Measurements from ENCODE around the gene TMEM270.

The TMEM270 gene

DNA sequence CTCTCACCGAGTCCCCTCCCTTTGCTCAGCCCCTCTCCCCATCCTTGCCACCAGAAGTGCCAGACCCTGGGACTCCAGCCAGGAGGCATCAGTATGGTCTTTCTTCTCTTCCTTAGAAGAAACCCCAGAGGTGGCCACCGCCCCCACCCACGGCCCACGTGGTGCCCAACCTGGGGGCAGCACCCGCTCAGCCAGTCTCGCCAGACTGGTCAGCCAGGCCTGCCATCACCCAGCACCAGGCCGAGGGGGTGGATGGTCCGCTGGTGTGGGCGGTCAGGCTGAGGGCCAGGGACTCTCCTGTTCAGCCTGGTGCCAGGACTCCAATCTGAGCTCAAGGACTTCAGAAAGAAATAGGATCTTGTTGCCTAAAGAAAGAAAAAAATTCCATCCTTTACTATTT lies 36.0 kb upstream of the TMEM270 start:
- Histone ChIP-seq H3K4me1 (ENCODE audit: control insufficient read depth, low read length) (peaks cover 28% of the 10 kb centered on the region), H3K9me3 (ENCODE audit: control insufficient read depth, insufficient read depth, low read length) (no peaks in the 10 kb centered on the region), H3K9me2 (replicated peaks; ENCODE audit: control insufficient read depth, low read length) (no peaks in the 10 kb centered on the region), H3K27ac (ENCODE audit: low read depth, low read length) (no peak overlapping the region), H3K4me2 (ENCODE audit: low read length) (no peak overlapping the region), H3F3A (ENCODE audit: control insufficient read depth, insufficient read depth) (0 out of 2 replicates have a peak, but pooled peaks cover 3% of the 10 kb centered on the region), H3K79me2 (ENCODE audit: control insufficient read depth, low read length) (no peaks in the 10 kb centered on the region), H3K27me3 (ENCODE audit: control insufficient read depth, low read length) (no peaks in the 10 kb centered on the region), H4K20me1 (ENCODE audit: control insufficient read depth, insufficient read depth, low read depth, low read length) (no peaks in the 10 kb centered on the region), H3K4me3 (ENCODE audit: low read length) (no peak overlapping the region), H3K36me3 (ENCODE audit: control insufficient read depth, low read length) (no peaks in the 10 kb centered on the region)
- TF ChIP-seq, protein P1, sequence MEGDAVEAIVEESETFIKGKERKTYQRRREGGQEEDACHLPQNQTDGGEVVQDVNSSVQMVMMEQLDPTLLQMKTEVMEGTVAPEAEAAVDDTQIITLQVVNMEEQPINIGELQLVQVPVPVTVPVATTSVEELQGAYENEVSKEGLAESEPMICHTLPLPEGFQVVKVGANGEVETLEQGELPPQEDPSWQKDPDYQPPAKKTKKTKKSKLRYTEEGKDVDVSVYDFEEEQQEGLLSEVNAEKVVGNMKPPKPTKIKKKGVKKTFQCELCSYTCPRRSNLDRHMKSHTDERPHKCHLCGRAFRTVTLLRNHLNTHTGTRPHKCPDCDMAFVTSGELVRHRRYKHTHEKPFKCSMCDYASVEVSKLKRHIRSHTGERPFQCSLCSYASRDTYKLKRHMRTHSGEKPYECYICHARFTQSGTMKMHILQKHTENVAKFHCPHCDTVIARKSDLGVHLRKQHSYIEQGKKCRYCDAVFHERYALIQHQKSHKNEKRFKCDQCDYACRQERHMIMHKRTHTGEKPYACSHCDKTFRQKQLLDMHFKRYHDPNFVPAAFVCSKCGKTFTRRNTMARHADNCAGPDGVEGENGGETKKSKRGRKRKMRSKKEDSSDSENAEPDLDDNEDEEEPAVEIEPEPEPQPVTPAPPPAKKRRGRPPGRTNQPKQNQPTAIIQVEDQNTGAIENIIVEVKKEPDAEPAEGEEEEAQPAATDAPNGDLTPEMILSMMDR (IDR thresholded peaks at IDR 0.05; ENCODE audit: low read depth, low read length, poor library complexity, severe bottlenecking), result no peak
- no peak for TF ChIP-seq EZH2phosphoT487 (IDR thresholded peaks at IDR 0.05; ENCODE audit: borderline replicate concordance, low read length)

DNA sequence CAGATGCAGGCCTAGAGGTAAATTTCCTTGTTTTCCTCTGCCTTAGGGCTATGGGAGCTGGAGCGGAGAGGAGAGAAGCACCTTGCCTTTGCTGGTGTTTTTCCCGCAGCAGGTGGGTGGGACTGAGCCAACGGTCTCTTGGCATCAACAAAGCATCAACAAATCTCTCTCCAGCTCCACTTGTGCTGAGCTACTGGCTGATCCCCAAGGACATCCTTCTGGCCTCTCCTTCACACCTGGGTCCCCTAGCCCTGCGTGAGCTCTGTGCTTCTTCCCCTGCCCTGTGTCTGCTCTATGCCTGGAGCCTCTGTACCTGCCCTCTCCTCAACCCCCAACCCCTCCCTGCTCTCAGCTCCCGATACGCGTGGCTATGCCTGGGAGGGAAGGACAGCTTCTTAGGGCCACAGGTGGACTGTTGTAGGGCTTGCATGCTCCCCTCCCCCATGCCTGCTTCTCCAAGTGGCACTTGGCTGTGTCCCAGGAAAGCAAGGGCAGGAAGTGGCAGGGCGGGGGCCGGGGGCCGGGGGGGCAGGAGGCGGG lies 33.3 kb upstream of the TMEM270 start:
- H3K27me3 ChIP-seq (ENCODE audit: control insufficient read depth, low read length), result no peaks in the 10 kb centered on the region
- peak overlapping the region; percentile 47 for H3K4me2 ChIP-seq (ENCODE audit: low read length)
- no peaks in the 10 kb centered on the region for H4K20me1 ChIP-seq (ENCODE audit: control insufficient read depth, insufficient read depth, low read depth, low read length)
- H3K36me3 ChIP-seq (ENCODE audit: control insufficient read depth, low read length), result no peaks in the 10 kb centered on the region
- H3F3A ChIP-seq (ENCODE audit: control insufficient read depth, insufficient read depth), result 0 out of 2 replicates have a peak, but pooled peaks cover 3% of the 10 kb centered on the region
- H3K9me2 ChIP-seq (replicated peaks; ENCODE audit: control insufficient read depth, low read length), result no peaks in the 10 kb centered on the region
- peaks cover 28% of the 10 kb centered on the region for H3K4me1 ChIP-seq (ENCODE audit: control insufficient read depth, low read length)
- TF ChIP-seq, protein P1 (IDR thresholded peaks at IDR 0.05; ENCODE audit: low read depth, low read length, poor library complexity, severe bottlenecking), result no peak
- TF ChIP-seq EZH2phosphoT487 (IDR thresholded peaks at IDR 0.05; ENCODE audit: borderline replicate concordance, low read length), result no peak
- H3K79me2 ChIP-seq (ENCODE audit: control insufficient read depth, low read length), result no peaks in the 10 kb centered on the region
- no peak overlapping the region for H3K27ac ChIP-seq (ENCODE audit: low read depth, low read length)
- peak overlapping the region; percentile 16; the same call in 1 of the 2 replicates for H3K4me3 ChIP-seq (ENCODE audit: low read length)
- no peaks in the 10 kb centered on the region for H3K9me3 ChIP-seq (ENCODE audit: control insufficient read depth, insufficient read depth, low read length)

DNA sequence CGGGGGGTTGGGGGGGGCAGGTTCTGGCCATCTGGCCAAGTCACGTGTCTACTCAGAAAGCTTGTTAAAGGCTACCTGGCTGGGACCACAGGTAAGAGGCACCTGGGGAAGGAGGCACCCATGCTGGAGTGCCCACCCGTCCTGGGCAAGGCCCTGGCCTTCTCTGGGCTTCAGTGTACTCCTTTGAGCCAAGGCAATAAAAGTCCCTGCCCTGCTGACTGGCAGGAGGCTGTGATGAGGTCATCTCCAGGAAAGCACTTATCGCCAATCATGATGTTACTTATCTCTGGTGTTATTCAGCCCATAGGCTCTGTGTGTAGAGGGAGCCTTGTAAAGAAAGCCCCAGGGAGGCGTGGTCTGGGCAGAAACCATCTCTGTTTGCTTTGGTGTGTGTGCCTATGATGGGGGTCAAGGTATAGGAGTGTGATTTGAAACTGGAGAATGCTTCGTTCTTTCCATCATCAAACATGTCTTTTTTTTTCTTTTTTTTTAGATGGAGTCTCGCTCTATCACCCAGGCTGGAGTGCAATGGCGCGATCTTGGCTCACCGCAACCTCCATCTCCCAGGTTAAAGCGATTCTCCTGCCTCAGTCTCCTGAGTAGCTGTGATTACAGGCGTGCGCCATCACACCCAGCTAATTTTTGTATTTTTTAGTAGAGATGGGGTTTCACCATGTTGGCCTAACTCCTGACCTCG lies 32.7 kb upstream of the TMEM270 start:
- Histone ChIP-seq H3K79me2 (ENCODE audit: control insufficient read depth, low read length) (no peaks in the 10 kb centered on the region), H3K4me2 (ENCODE audit: low read length) (peak overlapping the region; percentile 44), H3K27me3 (ENCODE audit: control insufficient read depth, low read length) (no peaks in the 10 kb centered on the region), H3K9me2 (replicated peaks; ENCODE audit: control insufficient read depth, low read length) (no peaks in the 10 kb centered on the region), H3K36me3 (ENCODE audit: control insufficient read depth, low read length) (no peaks in the 10 kb centered on the region), H3K27ac (ENCODE audit: low read depth, low read length) (no peak overlapping the region), H3K4me3 (ENCODE audit: low read length) (no peak overlapping the region), H4K20me1 (ENCODE audit: control insufficient read depth, insufficient read depth, low read depth, low read length) (no peaks in the 10 kb centered on the region), H3K4me1 (ENCODE audit: control insufficient read depth, low read length) (peaks cover 28% of the 10 kb centered on the region), H3F3A (ENCODE audit: control insufficient read depth, insufficient read depth) (0 out of 2 replicates have a peak, but pooled peaks cover 3% of the 10 kb centered on the region), H3K9me3 (ENCODE audit: control insufficient read depth, insufficient read depth, low read length) (no peaks in the 10 kb centered on the region)
- TF ChIP-seq EZH2phosphoT487 (IDR thresholded peaks at IDR 0.05; ENCODE audit: borderline replicate concordance, low read length), result no peak
- TF ChIP-seq, protein P1 (IDR thresholded peaks at IDR 0.05; ENCODE audit: low read depth, low read length, poor library complexity, severe bottlenecking), result no peak

Data from DOHH2 (cell line).